Ishikawa (cell line): ENCODE results near the gene GAMT.

ENCODE experiments used
- CEBPB ChIP-seq: IDR thresholded peaks from 2 replicates; pipeline ENCODE4 v1.6.1; 2012
- CREB1 ChIP-seq: IDR thresholded peaks from 2 replicates; pipeline ENCODE4 v1.6.1; 2012; ENCODE audit warnings: low read depth
- EGR1 ChIP-seq: IDR thresholded peaks from 2 replicates; pipeline ENCODE4 v1.6.1; 2012
- EP300 ChIP-seq: IDR thresholded peaks from 2 replicates; pipeline ENCODE4 v1.6.1; 2012; ENCODE audit warnings: borderline replicate concordance
- FOXM1 ChIP-seq: IDR thresholded peaks from 2 replicates; pipeline ENCODE4 v1.6.1; 2012; ENCODE audit warnings: low read depth, borderline replicate concordance
- NFIC ChIP-seq: IDR thresholded peaks from 2 replicates; pipeline ENCODE4 v1.6.1; 2012
- RAD21 ChIP-seq: IDR thresholded peaks from 2 replicates; pipeline ENCODE4 v1.6.1; 2012; ENCODE audit warnings: low read depth
- REST ChIP-seq: IDR thresholded peaks from 2 replicates; pipeline ENCODE4 v1.6.1; 2012; ENCODE audit warnings: low read depth, mild to moderate bottlenecking
- TAF1 ChIP-seq: IDR thresholded peaks from 2 replicates; pipeline ENCODE4 v1.6.1; 2012; ENCODE audit warnings: low read depth, mild to moderate bottlenecking
- TCF12 ChIP-seq: IDR thresholded peaks from 2 replicates; pipeline ENCODE4 v1.6.1; 2012; ENCODE audit warnings: low read depth
- TEAD4 ChIP-seq: IDR thresholded peaks from 2 replicates; pipeline ENCODE4 v1.6.1; 2012
- YY1 ChIP-seq: IDR thresholded peaks from 2 replicates; pipeline ENCODE4 v1.6.1; 2012; ENCODE audit warnings: low read depth
- ZBTB7A ChIP-seq: IDR thresholded peaks from 2 replicates; pipeline ENCODE4 v1.6.1; 2012; ENCODE audit warnings: low read depth
- TF ChIP-seq, protein P1 (sequence below): IDR thresholded peaks from 2 replicates; pipeline ENCODE4 v1.6.1; 2012
- TF ChIP-seq, protein P2 (sequence below): IDR thresholded peaks from 2 replicates; pipeline ENCODE4 v1.6.1; 2012

The GAMT gene

GRCh38 chr19:1418951-1419738 is 17.8 kb upstream of the GAMT start:
- TF ChIP-seq TCF12 (no peak), RAD21 (no peak), TEAD4 (no peak), EP300 (no peak), REST (no peak), FOXM1 (no peak), CEBPB (no peak), YY1 (no peak), TAF1 (no peak), CREB1 (no peak), NFIC (no peak)
- TF ChIP-seq, protein P1, sequence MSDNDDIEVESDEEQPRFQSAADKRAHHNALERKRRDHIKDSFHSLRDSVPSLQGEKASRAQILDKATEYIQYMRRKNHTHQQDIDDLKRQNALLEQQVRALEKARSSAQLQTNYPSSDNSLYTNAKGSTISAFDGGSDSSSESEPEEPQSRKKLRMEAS: no peak
- TF ChIP-seq, protein P2, sequence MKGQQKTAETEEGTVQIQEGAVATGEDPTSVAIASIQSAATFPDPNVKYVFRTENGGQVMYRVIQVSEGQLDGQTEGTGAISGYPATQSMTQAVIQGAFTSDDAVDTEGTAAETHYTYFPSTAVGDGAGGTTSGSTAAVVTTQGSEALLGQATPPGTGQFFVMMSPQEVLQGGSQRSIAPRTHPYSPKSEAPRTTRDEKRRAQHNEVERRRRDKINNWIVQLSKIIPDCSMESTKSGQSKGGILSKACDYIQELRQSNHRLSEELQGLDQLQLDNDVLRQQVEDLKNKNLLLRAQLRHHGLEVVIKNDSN: no peak

GRCh38 chr19:1418496-1418775 is 17.1 kb upstream of the GAMT start:
- TF ChIP-seq RAD21: no peak
- no peak for TF ChIP-seq EGR1
- TF ChIP-seq CEBPB: no peak

DNA sequence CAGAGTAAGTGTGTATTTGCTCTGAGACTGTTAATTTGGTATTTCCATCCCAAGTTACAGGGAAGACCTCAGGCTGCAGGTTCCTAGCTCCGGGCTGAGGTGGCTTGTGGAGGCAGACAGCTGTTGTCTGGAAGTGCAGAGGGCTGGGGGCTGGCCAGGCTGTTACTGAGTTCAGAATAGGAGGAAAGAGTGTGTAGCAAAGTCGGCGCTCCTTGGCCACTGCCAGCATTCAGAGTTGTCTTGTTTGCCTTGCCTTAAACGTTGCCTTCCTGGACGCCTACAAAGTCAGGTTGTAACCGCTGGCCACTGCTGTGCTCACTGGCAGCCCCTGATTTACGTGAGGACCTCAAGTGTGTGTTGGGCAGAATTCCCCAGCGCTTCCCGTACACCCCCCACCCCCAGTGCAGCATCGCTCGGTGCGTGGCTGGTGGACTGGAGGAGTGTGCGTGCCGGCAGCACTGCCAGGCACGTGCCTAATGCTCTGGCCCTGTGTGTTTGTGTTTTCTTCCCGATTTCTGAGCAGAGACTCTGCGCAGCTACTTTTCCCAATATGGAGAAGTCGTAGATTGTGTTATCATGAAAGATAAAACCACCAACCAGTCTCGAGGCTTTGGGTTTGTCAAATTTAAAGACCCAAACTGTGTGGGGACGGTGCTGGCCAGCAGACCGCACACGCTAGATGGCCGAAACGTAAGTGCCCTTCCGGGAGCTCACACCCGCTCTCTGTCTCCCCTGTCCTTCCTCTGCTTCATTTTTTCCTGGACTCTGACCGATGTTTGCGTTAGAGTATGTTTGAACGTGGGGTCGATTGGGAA is 16.5 kb upstream of the GAMT start:
- TF ChIP-seq YY1 (no peak), TAF1 (no peak), REST (no peak), TCF12 (no peak), CEBPB (no peak), ZBTB7A (no peak), EGR1 (no peak), RAD21 (no peak), EP300 (no peak), FOXM1 (no peak), CREB1 (no peak), NFIC (no peak)
- TF ChIP-seq, protein P1: no peak
- TF ChIP-seq, protein P2: no peak

- TF ChIP-seq REST (no peak), CREB1 (no peak)
- TF ChIP-seq, protein P2: no peak
- TF ChIP-seq, protein P1: no peak
Measured at GRCh38 chr19:1417145-1417544, 15.8 kb upstream of the GAMT start.
